HUES64 (cell line): ENCODE data around the gene DSTN.
"Not testable (repeated sequence)": the region's sequence is repeated elsewhere in the genome, so short reads cannot be mapped to it uniquely, and the experiment has no call there.

Experiments
- H3K27ac ChIP-seq: 2 replicates; pipeline ENCODE4 v1.7.0; 2013; ENCODE audit warnings: low read depth, low read length, inconsistent platforms
- H3K27me3 ChIP-seq: 2 replicates; pipeline ENCODE4 v1.6.1; 2013; ENCODE audit warnings: mild to moderate bottlenecking, low read length; ENCODE audit not compliant: insufficient read depth
- H3K36me3 ChIP-seq: 2 replicates; pipeline ENCODE4 v1.6.1; 2013; ENCODE audit warnings: mild to moderate bottlenecking, low read length; ENCODE audit not compliant: insufficient read depth
- H3K4me1 ChIP-seq: 2 replicates; pipeline ENCODE4 v1.6.1; 2013; ENCODE audit warnings: mild to moderate bottlenecking, low read length, moderate library complexity; ENCODE audit not compliant: insufficient read depth
- H3K4me3 ChIP-seq: 2 replicates; pipeline ENCODE4 v1.5.1; 2013; ENCODE audit warnings: mild to moderate bottlenecking, low read length, moderate library complexity
- H3K9ac ChIP-seq: 2 replicates; pipeline ENCODE4 v1.6.1; 2013; ENCODE audit warnings: mild to moderate bottlenecking, low read depth, low read length
- H3K9me3 ChIP-seq: 2 replicates; pipeline ENCODE4 v1.6.1; 2013; ENCODE audit warnings: low read depth, low read length; ENCODE audit not compliant: insufficient read depth
- WGBS: fragments of 150-250, 120-280 bp; methylation state at CpG from one replicate; pipeline ENCODE4 v1.1.7; 2013; ENCODE audit warnings: missing lambda C conversion rate; 5-methylcytosine and 5-hydroxymethylcytosine counted together

Gene DSTN

DNA sequence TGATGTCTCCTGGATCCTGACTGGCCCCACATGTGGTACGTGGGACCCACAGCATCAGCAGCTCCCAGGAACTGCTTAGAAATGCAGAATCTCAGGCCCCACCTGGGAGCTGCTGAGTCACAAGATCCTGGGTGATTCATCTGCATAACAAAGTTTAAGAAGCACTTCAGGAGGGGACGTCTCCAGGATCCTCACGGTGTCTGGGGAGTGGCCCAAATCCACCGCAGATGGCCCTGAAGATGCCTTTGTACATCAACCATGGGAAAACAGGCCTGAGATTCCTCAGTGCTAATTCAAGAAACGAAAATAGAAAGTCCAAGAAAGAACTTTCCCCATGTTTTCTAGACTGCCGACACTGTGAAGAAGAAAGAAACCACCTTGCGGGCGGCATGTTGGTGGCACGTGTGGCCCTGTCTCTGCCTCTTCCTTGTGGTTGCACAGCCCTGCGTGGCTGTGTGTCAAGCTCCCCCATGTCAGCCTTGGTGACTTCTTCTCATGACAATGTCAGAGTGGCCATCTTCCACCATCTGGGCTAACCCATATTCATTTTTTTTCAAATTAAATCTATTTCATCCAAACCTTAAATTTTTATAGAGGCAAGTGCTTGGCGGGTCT, 86.1 kb downstream of the DSTN start:
- no peak overlapping the region for H3K9ac ChIP-seq
- peaks cover 19% of the 10 kb centered on the region for H3K4me1 ChIP-seq
- H3K9me3 ChIP-seq = peaks cover 8% of the 10 kb centered on the region; the same call in 1 of the 2 replicates
- WGBS = 65% methylated on average over 11 of the region's 11 CpGs
- H3K27me3 ChIP-seq = no peaks in the 10 kb centered on the region
- H3K36me3 ChIP-seq = peaks cover 35% of the 10 kb centered on the region
- H3K4me3 ChIP-seq = no peak overlapping the region
- peak overlapping the region; percentile 66; the same call in 1 of the 2 replicates for H3K27ac ChIP-seq

DNA sequence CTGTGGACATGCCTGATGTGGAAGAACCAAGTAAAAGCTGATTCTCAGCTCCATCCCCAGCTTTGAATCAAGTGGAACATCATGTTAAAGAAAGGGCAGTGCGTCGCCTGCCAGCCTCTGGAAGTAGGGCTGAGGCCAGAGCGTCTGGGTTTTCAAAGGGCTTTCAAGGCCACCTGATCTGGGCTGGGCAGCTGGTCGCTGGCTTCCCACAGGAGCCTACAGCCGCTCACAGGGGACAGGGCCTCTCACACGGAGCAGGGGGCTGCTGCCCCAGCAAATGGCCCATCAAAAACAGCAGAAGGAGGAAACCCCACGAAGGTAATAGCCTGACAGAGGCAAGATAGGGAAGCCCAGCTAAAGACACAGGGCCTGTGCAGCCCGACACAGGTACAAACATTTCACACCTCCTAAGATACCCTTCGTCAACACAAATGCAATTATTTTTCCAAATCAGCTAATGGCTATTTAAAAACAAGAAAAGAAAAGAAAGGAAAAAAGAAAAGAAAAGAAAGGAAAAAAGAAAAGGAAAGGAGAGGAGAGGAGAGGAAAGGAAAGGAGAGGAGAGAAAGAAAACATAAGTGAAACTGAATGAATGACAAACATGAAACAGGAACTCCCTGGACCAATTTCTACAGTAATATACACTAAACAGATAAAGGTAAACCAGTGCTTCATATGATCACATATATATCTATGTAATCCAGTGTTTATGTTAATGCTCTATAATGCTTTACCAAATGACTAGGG, 87.4 kb downstream of the DSTN start:
- Histone ChIP-seq H3K4me1 (peaks cover 15% of the 10 kb centered on the region), H3K27ac (no peak overlapping the region), H3K9ac (no peak overlapping the region), H3K4me3 (no peak overlapping the region), H3K36me3 (peaks cover 35% of the 10 kb centered on the region), H3K27me3 (no peaks in the 10 kb centered on the region), H3K9me3 (peaks cover 8% of the 10 kb centered on the region; the same call in 1 of the 2 replicates)
- WGBS = 74% methylated on average over 8 of the region's 9 CpGs

DNA sequence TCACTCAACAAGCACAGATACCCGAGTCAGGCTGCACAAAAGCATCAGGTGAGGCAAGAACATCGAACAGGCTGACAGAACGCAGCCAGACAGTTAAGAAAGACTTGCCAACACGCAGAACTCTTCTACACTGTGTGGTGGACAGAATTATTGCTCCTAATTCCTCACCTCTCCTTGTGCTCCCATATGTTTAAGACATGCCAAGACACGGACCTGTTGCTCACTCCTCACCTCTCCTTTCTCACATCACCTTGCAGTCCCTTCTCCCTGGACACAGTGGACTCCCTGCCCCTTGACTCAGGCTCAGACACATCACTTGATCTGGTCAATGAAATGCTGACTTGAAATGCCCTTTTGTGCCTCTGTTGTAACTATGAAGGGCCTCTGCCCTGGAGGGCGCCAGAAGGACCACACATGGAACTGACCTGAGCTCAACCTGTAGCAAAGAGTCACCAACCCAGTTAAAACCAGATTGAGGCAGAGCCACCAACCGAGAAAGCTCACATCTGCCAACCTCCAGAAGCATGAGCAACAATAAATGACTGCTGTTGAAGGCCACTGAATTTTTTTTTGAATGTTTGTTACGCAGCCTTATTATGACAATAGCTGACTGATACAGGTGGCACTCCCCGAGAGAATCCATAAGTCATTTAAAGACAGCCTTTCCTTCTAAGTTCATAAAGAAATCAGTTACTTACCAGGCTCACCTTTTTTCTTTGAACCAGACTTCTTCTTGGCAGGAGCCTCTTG, 88.2 kb downstream of the DSTN start:
- peaks cover 16% of the 10 kb centered on the region for H3K4me1 ChIP-seq
- H3K27me3 ChIP-seq = no peaks in the 10 kb centered on the region
- H3K9ac ChIP-seq = no peak overlapping the region
- peaks cover 8% of the 10 kb centered on the region; the same call in 1 of the 2 replicates for H3K9me3 ChIP-seq
- no peak overlapping the region for H3K4me3 ChIP-seq
- 95% methylated on average over 9 of the region's 9 CpGs for WGBS
- no peak overlapping the region for H3K27ac ChIP-seq
- H3K36me3 ChIP-seq = peaks cover 35% of the 10 kb centered on the region

DNA sequence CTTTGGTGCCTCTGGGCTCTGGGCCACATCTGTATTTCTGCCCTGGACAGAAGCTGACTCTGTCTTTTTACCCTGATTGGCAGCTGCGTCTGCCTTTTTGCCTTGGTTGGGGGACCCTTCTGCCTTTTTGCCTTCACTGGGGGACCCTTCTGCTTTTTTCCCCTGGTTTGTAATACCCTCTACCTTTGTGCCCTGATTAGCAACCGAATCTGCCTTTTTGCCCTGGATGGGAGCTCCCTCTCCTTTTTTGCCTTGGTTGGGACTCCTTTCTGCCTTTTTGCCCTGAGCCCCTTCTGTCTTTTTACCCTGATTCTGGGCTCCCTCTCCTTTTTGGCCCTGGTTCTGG, 88.7 kb downstream of the DSTN start:
- 98% methylated on average over 2 of the region's 2 CpGs for WGBS
- peaks cover 21% of the 10 kb centered on the region for H3K4me1 ChIP-seq

DNA sequence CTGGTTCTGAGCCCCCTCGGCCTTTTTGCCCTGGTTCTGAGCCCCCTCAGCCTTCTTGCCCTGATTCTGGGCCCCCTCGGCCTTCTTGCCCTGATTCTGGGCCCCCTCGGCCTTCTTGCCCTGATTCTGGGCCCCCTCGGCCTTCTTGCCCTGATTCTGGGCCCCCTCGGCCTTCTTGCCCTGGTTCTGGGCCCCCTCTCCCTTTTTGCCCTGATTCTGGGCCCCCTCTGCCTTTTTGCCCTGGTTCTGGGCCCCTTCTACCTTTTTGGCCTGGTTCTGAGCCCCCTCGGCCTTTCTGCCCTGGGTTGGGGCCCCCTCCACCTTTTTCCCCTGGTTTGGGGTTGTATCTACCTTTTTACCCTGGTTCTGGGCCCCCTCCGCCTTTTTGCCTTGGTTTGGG, 89.5 kb downstream of the DSTN start:
- H3K9me3 ChIP-seq, H3K4me3 ChIP-seq, H3K27me3 ChIP-seq, H3K9ac ChIP-seq, H3K27ac ChIP-seq: not testable (repeated sequence)
- WGBS = 92% methylated on average over 7 of the region's 7 CpGs
- Histone ChIP-seq H3K4me1 (peaks cover 28% of the 10 kb centered on the region), H3K36me3 (peaks cover 29% of the 10 kb centered on the region)

More for the DNA sequence above, 88.7 kb downstream of the DSTN start:
- peaks cover 8% of the 10 kb centered on the region; the same call in 1 of the 2 replicates for H3K9me3 ChIP-seq
- no peak overlapping the region for H3K27ac ChIP-seq
- no peak overlapping the region for H3K4me3 ChIP-seq
- no peak overlapping the region for H3K9ac ChIP-seq
- H3K27me3 ChIP-seq = no peaks in the 10 kb centered on the region
- peaks cover 35% of the 10 kb centered on the region for H3K36me3 ChIP-seq
